Lower leg skin (tissue), 4 donors: ENCODE data around the gene VAV3. TPM values are rescaled to one million over a fixed set of nuclear protein-coding genes. Genes with fewer than 3 reads are reported as not detected.

Experiments
- DNase-seq, 2 donors: peaks; one replicate each; pipeline ENCODE4 v3.0.0-alpha.2; 2019; ENCODE audit warnings: low spot score in 2 of 2
- H3K4me3 ChIP-seq: fragments of 200-600 bp; sonication (generic); 2 replicates; pipeline ENCODE4 v1.5.1; 2017; ENCODE audit warnings: mild to moderate bottlenecking, low read depth; ENCODE audit not compliant: poor library complexity, severe bottlenecking
- POLR2A ChIP-seq, 2 donors: fragments of 450-650 bp; IDR thresholded peaks; one replicate each; pipeline ENCODE4 v1.6.1; 2016 to 2017; ENCODE audit warnings: antibody characterized with exemption in 2 of 2, mild to moderate bottlenecking in 1 of 2, moderate library complexity in 1 of 2
- WGBS, 2 donors: methylation state at CpG; one replicate each; pipeline ENCODE4 v1.1.5; 2018; 5-methylcytosine and 5-hydroxymethylcytosine counted together
- intact Hi-C: fragments of 100-400 bp; cut with DNase I; formaldehyde crosslinking; loops from one replicate; pipeline ENCODE4 v1.15.0; 2023; ENCODE audit warnings: low total_unique reads
- total RNA-seq, 4 donors: library from RNA; depleted of rRNA; stranded (reverse); fragments of >200 nt; gene quantifications; one replicate each; pipeline ENCODE4 v1.1.0, GENCODE V29; 2016
- TF ChIP-seq, protein P1 (sequence below), 3 donors: fragments of 450-650 bp; IDR thresholded peaks; one replicate each; pipeline ENCODE4 v1.5.1; 2016; ENCODE audit warnings: antibody characterized with exemption in 3 of 3, mild to moderate bottlenecking in 3 of 3, moderate library complexity in 2 of 3

VAV3 gene
- total RNA-seq, 4 donors from 2014 or later: 102 to 200 (median 147) TPM

DNA sequence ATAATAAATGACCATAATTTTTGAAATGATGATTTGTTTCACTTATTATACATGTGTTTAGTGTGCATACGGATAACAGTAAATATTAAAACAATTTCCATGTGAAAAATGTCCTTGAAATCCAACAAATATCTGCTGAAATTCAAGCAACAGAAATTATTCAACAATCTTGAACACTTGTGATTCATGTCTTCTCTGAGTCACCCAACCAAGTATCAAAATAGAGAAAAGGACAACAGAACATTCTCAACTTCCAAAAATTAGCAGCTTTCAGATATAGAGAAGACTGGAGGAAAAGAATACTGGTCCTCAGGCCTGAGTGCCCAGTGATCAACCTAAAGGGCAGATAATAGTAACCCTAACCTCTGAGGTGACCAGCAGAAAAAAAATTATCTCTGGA lies 90.8 kb downstream of the VAV3 start:
- no peak for TF ChIP-seq POLR2A (IDR thresholded peaks at IDR 0.05)
- no peak overlapping the region for H3K4me3 ChIP-seq
- no peak for DNase-seq
- 91 to 92% methylated on average over 1 of the region's 1 CpG for WGBS, 2 donors
- intact Hi-C loops: no loop called here

DNA sequence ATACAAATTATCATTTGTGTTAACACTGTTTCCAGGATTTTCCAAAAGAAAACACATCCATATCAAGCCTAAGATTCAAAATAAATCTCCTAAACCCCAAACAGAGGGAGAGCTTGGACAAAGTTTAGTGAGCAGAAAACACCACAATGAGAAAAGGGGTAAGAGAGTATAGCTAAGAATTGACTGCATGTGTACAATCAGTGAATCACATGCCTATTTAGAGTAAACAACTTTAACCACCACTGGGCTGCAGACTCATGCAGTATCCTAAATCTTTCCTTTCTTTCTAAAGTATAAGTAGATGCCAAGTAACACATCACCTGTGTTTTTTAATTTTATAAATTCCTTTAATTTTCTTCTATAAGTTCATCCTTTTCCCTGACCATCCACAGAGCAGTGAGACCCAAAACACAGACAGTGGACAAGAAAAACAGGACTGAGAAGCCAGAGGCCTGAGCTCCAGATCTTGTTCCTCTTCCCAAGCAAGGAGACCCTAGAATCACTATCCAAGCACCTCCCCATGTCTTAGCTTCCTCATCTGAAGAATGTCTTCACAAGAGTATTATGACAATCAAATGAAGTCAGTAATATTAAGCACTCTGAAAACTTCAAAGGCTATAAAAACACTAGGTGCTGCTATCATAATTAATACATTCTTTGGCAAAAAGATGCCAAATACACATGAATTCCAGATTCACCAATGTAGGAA lies 93.1 kb downstream of the VAV3 start:
- intact Hi-C loops: no loop called here
- TF ChIP-seq, protein P1, sequence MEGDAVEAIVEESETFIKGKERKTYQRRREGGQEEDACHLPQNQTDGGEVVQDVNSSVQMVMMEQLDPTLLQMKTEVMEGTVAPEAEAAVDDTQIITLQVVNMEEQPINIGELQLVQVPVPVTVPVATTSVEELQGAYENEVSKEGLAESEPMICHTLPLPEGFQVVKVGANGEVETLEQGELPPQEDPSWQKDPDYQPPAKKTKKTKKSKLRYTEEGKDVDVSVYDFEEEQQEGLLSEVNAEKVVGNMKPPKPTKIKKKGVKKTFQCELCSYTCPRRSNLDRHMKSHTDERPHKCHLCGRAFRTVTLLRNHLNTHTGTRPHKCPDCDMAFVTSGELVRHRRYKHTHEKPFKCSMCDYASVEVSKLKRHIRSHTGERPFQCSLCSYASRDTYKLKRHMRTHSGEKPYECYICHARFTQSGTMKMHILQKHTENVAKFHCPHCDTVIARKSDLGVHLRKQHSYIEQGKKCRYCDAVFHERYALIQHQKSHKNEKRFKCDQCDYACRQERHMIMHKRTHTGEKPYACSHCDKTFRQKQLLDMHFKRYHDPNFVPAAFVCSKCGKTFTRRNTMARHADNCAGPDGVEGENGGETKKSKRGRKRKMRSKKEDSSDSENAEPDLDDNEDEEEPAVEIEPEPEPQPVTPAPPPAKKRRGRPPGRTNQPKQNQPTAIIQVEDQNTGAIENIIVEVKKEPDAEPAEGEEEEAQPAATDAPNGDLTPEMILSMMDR (IDR thresholded peaks at IDR 0.05): no peak
- no peak for TF ChIP-seq POLR2A (IDR thresholded peaks at IDR 0.05)
- DNase-seq: no peak
- H3K4me3 ChIP-seq: no peak overlapping the region

DNA sequence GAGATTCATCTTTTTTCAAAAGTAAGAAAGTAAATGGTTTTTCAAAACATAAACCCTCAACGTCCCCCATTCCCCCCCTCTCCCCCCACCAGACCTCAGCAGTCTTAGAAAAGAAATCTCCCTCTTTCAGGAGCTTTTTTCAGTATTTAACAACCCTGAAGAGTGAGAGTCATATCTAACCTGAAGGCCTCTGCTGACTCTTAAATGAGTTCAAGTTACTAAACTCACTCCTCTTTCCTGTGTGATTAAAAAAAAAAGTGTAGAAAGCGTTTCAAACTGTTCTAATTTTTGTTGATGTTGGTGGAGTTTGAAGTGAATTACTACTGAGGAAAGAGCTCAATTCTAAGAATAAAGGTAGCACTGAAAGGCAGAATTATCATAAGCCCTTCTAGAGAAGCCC lies 93.7 kb downstream of the VAV3 start:
- DNase-seq: no peak
- no peak overlapping the region for H3K4me3 ChIP-seq
- 51 to 62% methylated on average over 2 of the region's 2 CpGs for WGBS, 2 donors
- intact Hi-C loops: no loop called here
- TF ChIP-seq POLR2A (IDR thresholded peaks at IDR 0.05): no peak
- TF ChIP-seq, protein P1 (IDR thresholded peaks at IDR 0.05): no peak

DNA sequence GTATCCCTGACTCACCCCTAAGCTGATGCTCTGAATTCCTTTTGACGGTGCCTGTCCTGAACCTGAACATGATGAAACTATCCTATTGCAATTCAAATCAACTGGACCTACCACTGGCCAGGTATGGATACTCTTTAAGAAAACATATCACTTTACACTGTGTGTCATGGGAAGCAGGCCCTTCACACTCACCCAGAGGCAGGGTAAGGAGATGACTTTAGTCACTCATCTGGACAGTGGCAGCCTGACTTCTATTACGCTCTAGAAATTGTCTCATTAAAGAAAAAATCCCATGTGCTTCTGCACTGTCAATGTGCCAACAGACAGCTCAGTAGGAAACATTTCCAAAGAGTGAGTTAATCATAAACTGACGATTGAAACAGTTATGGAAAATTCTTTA lies 94.3 kb downstream of the VAV3 start:
- no peak for TF ChIP-seq POLR2A (IDR thresholded peaks at IDR 0.05)
- TF ChIP-seq, protein P1 (IDR thresholded peaks at IDR 0.05): no peak
- WGBS, 2 donors: 54 to 57% methylated on average over 3 of the region's 3 CpGs
- intact Hi-C loops: no loop called here
- H3K4me3 ChIP-seq: no peak overlapping the region
- DNase-seq: no peak

DNA sequence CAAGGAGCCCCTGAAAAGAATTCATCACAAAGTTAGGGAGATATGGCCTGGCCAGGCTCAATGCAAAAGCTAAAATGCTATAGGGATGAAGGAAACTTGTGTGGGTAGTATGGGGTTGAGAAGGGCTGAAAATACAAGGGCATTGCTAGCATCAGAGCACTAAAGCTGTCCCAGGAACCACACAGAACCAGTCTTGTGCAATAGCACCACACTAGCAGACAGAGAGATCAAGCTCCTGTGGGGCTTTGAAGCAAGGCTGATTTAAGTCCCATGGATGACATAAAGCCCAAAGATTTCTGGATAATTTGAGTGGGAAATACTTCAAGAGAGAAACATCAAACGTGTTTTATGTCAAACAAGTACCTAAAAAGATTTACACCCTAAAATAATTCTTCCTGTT lies 97.1 kb downstream of the VAV3 start:
- intact Hi-C loops: no loop called here
- no peak for DNase-seq
- H3K4me3 ChIP-seq: no peak overlapping the region
- 44 to 56% methylated on average over 1 of the region's 1 CpG for WGBS, 2 donors
- TF ChIP-seq POLR2A (IDR thresholded peaks at IDR 0.05): no peak
- TF ChIP-seq, protein P1 (IDR thresholded peaks at IDR 0.05): no peak

DNA sequence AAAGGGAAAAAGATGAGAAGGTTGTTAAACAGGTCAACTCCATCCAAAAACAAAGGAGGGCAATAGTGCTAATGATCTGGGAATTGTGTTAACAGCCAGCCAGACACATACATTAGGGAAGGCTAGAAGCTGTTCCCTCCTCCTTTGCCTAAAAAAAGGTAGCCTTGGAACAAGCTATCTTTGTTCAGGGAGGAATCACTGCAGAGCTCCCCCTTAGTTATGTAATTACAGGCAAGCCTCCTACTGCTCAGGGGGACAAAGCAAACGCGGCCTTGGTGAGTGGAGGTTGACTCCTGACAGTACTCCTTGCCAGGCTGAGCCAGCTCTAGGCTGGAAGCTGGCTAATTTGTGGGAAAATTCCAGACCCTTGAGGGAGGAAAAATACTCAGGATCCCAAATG lies 97.6 kb downstream of the VAV3 start:
- intact Hi-C loops: no loop called here
- no peak overlapping the region for H3K4me3 ChIP-seq
- no peak for DNase-seq
- no peak for TF ChIP-seq POLR2A (IDR thresholded peaks at IDR 0.05)
- TF ChIP-seq, protein P1 (IDR thresholded peaks at IDR 0.05): no peak
- WGBS, 2 donors: 82 to 85% methylated on average over 2 of the region's 2 CpGs
